ENCODE results near the gene BACE1.
"Not testable (repeated sequence)": the region's sequence is repeated elsewhere in the genome, so short reads cannot be mapped to it uniquely, and the experiment has no call there.

The BACE1 gene

GRCh38 chr11:117316197-117316961, at the start of gene BACE1:
Gene BACE1, minus strand, starts transcription at chr11:117316256. Its CDS starts 461 bp downstream, at chr11:117315795.
- peak; percentile 63 for DNase-seq (ENCODE audit: low spot score)
- peak; percentile 65 for FAIRE-seq

GRCh38 chr11:117361432-117361831, 45.4 kb upstream of the BACE1 start:
- DNase-seq (ENCODE audit: low spot score): no peak
- FAIRE-seq: no peak

- DNase-seq (ENCODE audit: low spot score) (no peak), FAIRE-seq (no peak)
These were observed 40.3 kb upstream of the BACE1 start for GRCh38 chr11:117356126-117356890.

GRCh38 chr11:117354550-117354949, 38.5 kb upstream of the BACE1 start:
- DNase-seq (ENCODE audit: low spot score): no peak
- FAIRE-seq: no peak

- no peak for FAIRE-seq
- no peak for DNase-seq (ENCODE audit: low spot score)
These were observed 29.0 kb upstream of the BACE1 start for GRCh38 chr11:117345039-117345438.

- DNase-seq (ENCODE audit: low spot score) (no peak), FAIRE-seq (no peak)
These were observed 21.0 kb upstream of the BACE1 start for GRCh38 chr11:117337076-117337475.

- no peak for FAIRE-seq
These were observed 19.3 kb upstream of the BACE1 start for GRCh38 chr11:117335399-117335798.

GRCh38 chr11:117334896-117335295, 18.8 kb upstream of the BACE1 start:
- FAIRE-seq (no peak), DNase-seq (ENCODE audit: low spot score) (no peak)

More at GRCh38 chr11:117335399-117335798, 19.3 kb upstream of the BACE1 start:
- DNase-seq (ENCODE audit: low spot score): no peak

- no peak for DNase-seq (ENCODE audit: low spot score)
- FAIRE-seq: no peak
These were observed 17.9 kb upstream of the BACE1 start for GRCh38 chr11:117333917-117334316.

GRCh38 chr11:117332843-117333242, 16.8 kb upstream of the BACE1 start:
- FAIRE-seq (no peak), DNase-seq (ENCODE audit: low spot score) (no peak)

GRCh38 chr11:117328375-117329010, 12.4 kb upstream of the BACE1 start:
- FAIRE-seq: no peak
- DNase-seq (ENCODE audit: low spot score): no peak

- DNase-seq (ENCODE audit: low spot score) (peak; percentile 91), FAIRE-seq (peak; percentile 83)
These were observed 11.7 kb upstream of the BACE1 start, which contains the start of gene CEP164 for GRCh38 chr11:117327567-117328374. Gene CEP164, plus strand, starts transcription at chr11:117327854. Its CDS starts 10,733 bp downstream, at chr11:117338587.

- not testable (repeated sequence) for DNase-seq (ENCODE audit: low spot score); FAIRE-seq
These were observed 11.2 kb upstream of the BACE1 start for GRCh38 chr11:117327255-117327566.

- FAIRE-seq: no peak
These were observed 3.3 kb upstream of the BACE1 start for GRCh38 chr11:117319214-117319840.

GRCh38 chr11:117318738-117319137, 2.7 kb upstream of the BACE1 start:
- DNase-seq (ENCODE audit: low spot score): no peak
- FAIRE-seq: no peak

More at GRCh38 chr11:117319214-117319840, 3.3 kb upstream of the BACE1 start:
- DNase-seq (ENCODE audit: low spot score): no peak

- FAIRE-seq: no peak
- DNase-seq (ENCODE audit: low spot score): no peak
These were observed 515 bp downstream of the BACE1 start for GRCh38 chr11:117315285-117316196.

- DNase-seq (ENCODE audit: low spot score): no peak
- FAIRE-seq: no peak
These were observed 1.2 kb downstream of the BACE1 start for GRCh38 chr11:117314840-117315239.

GRCh38 chr11:117313828-117314768, 2.0 kb downstream of the BACE1 start:
- FAIRE-seq (no peak), DNase-seq (ENCODE audit: low spot score) (no peak)

- DNase-seq (ENCODE audit: low spot score) (no peak), FAIRE-seq (no peak)
These were observed 3.0 kb downstream of the BACE1 start for GRCh38 chr11:117313091-117313490.

All from RCC 7860 (cell line).